Liver (tissue), 9 donors: ENCODE results near the gene P4HA2. TPM values are rescaled to one million over a fixed set of nuclear protein-coding genes. Genes with fewer than 3 reads are reported as not detected.

ENCODE experiments used
- DNase-seq: peaks from one replicate; pipeline ENCODE4 v3.0.0-alpha.2; 2017; ENCODE audit warnings: low spot score
- H3K27ac ChIP-seq, 2 donors: one replicate each; pipeline ENCODE4 v1.7.0; 2013; ENCODE audit warnings: inconsistent platforms in 2 of 2, low read length in 2 of 2, control low read depth in 1 of 2, low read depth in 1 of 2, mild to moderate bottlenecking in 1 of 2
- H3K27me3 ChIP-seq, 4 donors: one replicate each; pipeline versions ENCODE4 v1.6.1 to v1.7.0; 2013; ENCODE audit warnings: low read length in 3 of 4, inconsistent platforms in 1 of 4, mild to moderate bottlenecking in 1 of 4, moderate library complexity in 1 of 4; ENCODE audit not compliant: control insufficient read depth in 4 of 4, insufficient read depth in 4 of 4
- H3K36me3 ChIP-seq, 4 donors: one replicate each; pipeline versions ENCODE4 v1.6.1 to v1.7.0; 2013; ENCODE audit warnings: low read length in 3 of 4, mild to moderate bottlenecking in 3 of 4, low read depth in 1 of 4, moderate library complexity in 1 of 4; ENCODE audit not compliant: control insufficient read depth in 4 of 4, insufficient read depth in 3 of 4
- H3K4me1 ChIP-seq, 4 donors: one replicate each; pipeline versions ENCODE4 v1.6.1 to v1.7.0; 2013; ENCODE audit warnings: low read length in 3 of 4, mild to moderate bottlenecking in 3 of 4, moderate library complexity in 1 of 4; ENCODE audit not compliant: control insufficient read depth in 4 of 4, insufficient read depth in 4 of 4
- H3K4me3 ChIP-seq, 3 donors: one replicate each; pipeline versions ENCODE4 v1.6.1 to v1.7.0; 2013; ENCODE audit warnings: low read length in 3 of 3, control low read depth in 1 of 3, low read depth in 1 of 3, mild to moderate bottlenecking in 1 of 3
- H3K9ac ChIP-seq, 2 donors: one replicate each; pipeline ENCODE4 v1.7.0; 2013; ENCODE audit warnings: low read length in 2 of 2, mild to moderate bottlenecking in 2 of 2, moderate library complexity in 2 of 2, control low read depth in 1 of 2, low read depth in 1 of 2
- H3K9me3 ChIP-seq, 4 donors: one replicate each; pipeline versions ENCODE4 v1.6.1 to v1.7.0; 2013; ENCODE audit warnings: low read length in 3 of 4; ENCODE audit not compliant: control insufficient read depth in 4 of 4
- EGR1 ChIP-seq, 2 donors: IDR thresholded peaks; 2 replicates each; pipeline ENCODE4 v1.6.1; 2016 to 2018; ENCODE audit warnings: antibody characterized with exemption in 2 of 2, low read depth in 2 of 2
- FOXA1 ChIP-seq: IDR thresholded peaks from 2 replicates; pipeline ENCODE4 v1.6.1; 2016; ENCODE audit warnings: antibody characterized with exemption
- FOXA2 ChIP-seq: IDR thresholded peaks from 2 replicates; pipeline ENCODE4 v1.6.1; 2016; ENCODE audit warnings: antibody characterized with exemption
- HNF4A ChIP-seq, 2 donors: conservative IDR thresholded peaks; 2 replicates each; pipeline ENCODE4 v1.6.1; 2016; ENCODE audit warnings: antibody characterized with exemption in 2 of 2, mild to moderate bottlenecking in 2 of 2
- HNF4G ChIP-seq: IDR thresholded peaks from 2 replicates; pipeline ENCODE4 v1.6.1; 2016; ENCODE audit warnings: antibody characterized with exemption
- NR2F2 ChIP-seq: IDR thresholded peaks from 2 replicates; pipeline ENCODE4 v1.6.1; 2016; ENCODE audit warnings: antibody characterized with exemption
- RAD21 ChIP-seq, 2 donors: IDR thresholded peaks; 2 replicates each; pipeline ENCODE4 v1.6.1; 2016; ENCODE audit warnings: antibody characterized with exemption in 2 of 2, mild to moderate bottlenecking in 2 of 2
- RXRA ChIP-seq, 2 donors: IDR thresholded peaks; 2 replicates each; pipeline ENCODE4 v1.6.1; 2017 to 2018; ENCODE audit warnings: antibody characterized with exemption in 2 of 2, mild to moderate bottlenecking in 1 of 2
- SP1 ChIP-seq: IDR thresholded peaks from 2 replicates; pipeline ENCODE4 v1.6.1; 2018; ENCODE audit warnings: antibody characterized with exemption, mild to moderate bottlenecking
- YY1 ChIP-seq: IDR thresholded peaks from 2 replicates; pipeline ENCODE4 v1.6.1; 2016; ENCODE audit warnings: antibody characterized with exemption, mild to moderate bottlenecking
- ZBTB33 ChIP-seq: IDR thresholded peaks from 2 replicates; pipeline ENCODE4 v1.6.1; 2016; ENCODE audit warnings: antibody characterized with exemption
- WGBS: extraction: QIAGEN DNeasy Blood & Tissue Kit; methylation state at CpG from one replicate; pipeline ENCODE4 v1.1.7; 2013; 5-methylcytosine and 5-hydroxymethylcytosine counted together
- polyA plus RNA-seq, 2 donors: library from polyadenylated mRNA; stranded (reverse) in 1 of 2; unstranded in 1 of 2; fragments of 200-250 nt in 1 of 2; fragments of >200 nt in 1 of 2; fragmentation: Nextera tagmentation in 1 of 2; extraction: Ambion mirVana in 1 of 2; gene quantifications; one replicate each; pipeline versions ENCODE4 v1.2.1 to v1.2.3, GENCODE V29; 2013 to 2015
- total RNA-seq, 2 donors: library from RNA; depleted of rRNA; stranded (reverse); fragments of >200 nt; gene quantifications; one replicate each; pipeline ENCODE4 v1.2.3, GENCODE V29; 2014
- TF ChIP-seq, protein P1 (sequence below): fragments of 150-350 bp; IDR thresholded peaks from 2 replicates; pipeline ENCODE4 v1.5.1; 2017; ENCODE audit warnings: improper control_type of control experiment, low read depth, low read length; ENCODE audit not compliant: missing input control
- donor health status: healthy.
- donor health status: healthy.
- donor health status: healthy.
- donor health status: healthy.
- donor health status: healthy.

Gene P4HA2
- total and polyA plus RNA-seq, 4 donors = 4.6 to 7.9 (median 6.1) TPM

GRCh38 chr5:132181011-132181629 lies 46.5 kb downstream of the P4HA2 start:
- peak; percentile 71 for DNase-seq
- TF ChIP-seq, protein P1, sequence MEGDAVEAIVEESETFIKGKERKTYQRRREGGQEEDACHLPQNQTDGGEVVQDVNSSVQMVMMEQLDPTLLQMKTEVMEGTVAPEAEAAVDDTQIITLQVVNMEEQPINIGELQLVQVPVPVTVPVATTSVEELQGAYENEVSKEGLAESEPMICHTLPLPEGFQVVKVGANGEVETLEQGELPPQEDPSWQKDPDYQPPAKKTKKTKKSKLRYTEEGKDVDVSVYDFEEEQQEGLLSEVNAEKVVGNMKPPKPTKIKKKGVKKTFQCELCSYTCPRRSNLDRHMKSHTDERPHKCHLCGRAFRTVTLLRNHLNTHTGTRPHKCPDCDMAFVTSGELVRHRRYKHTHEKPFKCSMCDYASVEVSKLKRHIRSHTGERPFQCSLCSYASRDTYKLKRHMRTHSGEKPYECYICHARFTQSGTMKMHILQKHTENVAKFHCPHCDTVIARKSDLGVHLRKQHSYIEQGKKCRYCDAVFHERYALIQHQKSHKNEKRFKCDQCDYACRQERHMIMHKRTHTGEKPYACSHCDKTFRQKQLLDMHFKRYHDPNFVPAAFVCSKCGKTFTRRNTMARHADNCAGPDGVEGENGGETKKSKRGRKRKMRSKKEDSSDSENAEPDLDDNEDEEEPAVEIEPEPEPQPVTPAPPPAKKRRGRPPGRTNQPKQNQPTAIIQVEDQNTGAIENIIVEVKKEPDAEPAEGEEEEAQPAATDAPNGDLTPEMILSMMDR = no peak
- TF ChIP-seq RXRA (IDR thresholded peaks at IDR 0.05) (peak; percentile 48 to 79), HNF4A (conservative IDR thresholded peaks at IDR 0.05) (peak; percentile 15 to 25), YY1 (peak; percentile 36), SP1 (peak; percentile 36), EGR1 (IDR thresholded peaks at IDR 0.05; ENCODE audit: low read depth in 2 of 2) (no peak), NR2F2 (peak; percentile 54)
- Histone ChIP-seq H3K27me3 (no peaks in the 10 kb centered on the region), H3K4me3 (peak overlapping the region in 2 of 3 donors; percentile 50 to 67), H3K36me3 (no peaks in the 10 kb centered on the region), H3K27ac (no peak overlapping the region), H3K9me3 (no peaks in the 10 kb centered on the region), H3K4me1 (peaks cover 2 to 7% (median 3%) of the 10 kb centered on the region in 4 donors), H3K9ac (no peak overlapping the region)
- 70% methylated on average over 20 of the region's 20 CpGs for WGBS

- Histone ChIP-seq H3K9me3 (no peaks in the 10 kb centered on the region), H3K36me3 (no peaks in the 10 kb centered on the region), H3K9ac (no peak overlapping the region), H3K27me3 (no peaks in the 10 kb centered on the region), H3K4me3 (peak overlapping the region in 2 of 3 donors; percentile 50 to 67), H3K4me1 (peaks cover 2 to 7% (median 3%) of the 10 kb centered on the region in 4 donors), H3K27ac (no peak overlapping the region)
- TF ChIP-seq RXRA (IDR thresholded peaks at IDR 0.05) (no peak), ZBTB33 (no peak), RAD21 (IDR thresholded peaks at IDR 0.05) (peak; percentile 70 to 77), FOXA2 (no peak), FOXA1 (no peak), NR2F2 (no peak), HNF4G (no peak)
- TF ChIP-seq, protein P1 = peak; percentile 65
- no peak for DNase-seq
- 20% methylated on average over 8 of the region's 8 CpGs for WGBS
Observed at GRCh38 chr5:132180134-132180745, 47.4 kb downstream of the P4HA2 start.
